Chondrocyte (in vitro differentiated cells): ENCODE data around the gene RASSF9. TPM values are rescaled to one million over a fixed set of nuclear protein-coding genes. Genes with fewer than 3 reads are reported as not detected.

Source experiments
- DNase-seq: peaks from one replicate; pipeline ENCODE4 v3.0.0; 2021; ENCODE audit warnings: mixed read lengths, low spot score
- H3K27ac Mint-ChIP-seq: one replicate; pipeline ENCODE4 v1.8.0; 2021; ENCODE audit warnings: mild to moderate bottlenecking, moderate library complexity, mixed read lengths; ENCODE audit not compliant: unreplicated experiment
- H3K27me3 Mint-ChIP-seq: 2 replicates; pipeline ENCODE4 v1.8.0; 2021; ENCODE audit warnings: low read depth, mixed read lengths
- H3K36me3 Mint-ChIP-seq: 2 replicates; pipeline ENCODE4 v1.8.0; 2021; ENCODE audit warnings: low read depth, mixed read lengths
- H3K4me1 Mint-ChIP-seq: 2 replicates; pipeline ENCODE4 v1.8.0; 2021; ENCODE audit warnings: low read depth, mild to moderate bottlenecking, mixed read lengths
- H3K4me3 Mint-ChIP-seq: one replicate; pipeline ENCODE4 v1.8.0; 2021; ENCODE audit warnings: mild to moderate bottlenecking, moderate library complexity, mixed read lengths; ENCODE audit not compliant: unreplicated experiment
- H3K9me3 Mint-ChIP-seq: 2 replicates; pipeline ENCODE4 v1.8.0; 2021; ENCODE audit warnings: low read depth, mixed read lengths
- CTCF ChIP-seq: fragments of 200-600 bp; sonication (generic); IDR thresholded peaks from 2 replicates; pipeline ENCODE4 v1.5.0; 2021; ENCODE audit warnings: antibody characterized with exemption, mild to moderate bottlenecking, moderate library complexity
- total RNA-seq: library from RNA; stranded (reverse); gene quantifications from 3 replicates; pipeline ENCODE4 v1.2.1, GENCODE V29; 2021

RASSF9 gene
- total RNA-seq, 1 donor from 2014 or later, result 0.47 TPM

DNA sequence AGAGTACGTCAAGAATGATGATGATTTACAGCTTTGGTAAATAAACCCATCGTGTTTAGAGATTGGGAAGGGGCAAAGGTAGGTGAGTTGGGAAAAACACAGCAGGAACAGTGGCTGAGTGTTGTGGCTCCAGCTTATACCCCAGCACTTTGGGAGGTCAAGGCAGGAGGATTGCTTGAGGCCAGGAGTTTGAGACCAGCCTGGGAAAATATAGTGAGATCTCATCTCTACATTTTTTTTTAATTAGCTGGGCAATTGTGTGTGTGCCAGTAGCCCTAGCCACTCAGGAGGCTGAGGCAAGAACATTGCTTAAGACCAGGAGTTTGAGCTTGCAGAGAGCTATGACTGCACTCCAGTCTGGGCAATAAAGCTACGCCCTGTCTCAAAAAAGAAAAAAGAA, 77.1 kb downstream of the RASSF9 start:
- TF ChIP-seq CTCF, result no peak
- peaks cover 1% of the 10 kb centered on the region for H3K27me3 Mint-ChIP-seq
- H3K4me1 Mint-ChIP-seq, result no peaks in the 10 kb centered on the region
- H3K9me3 Mint-ChIP-seq, result peaks cover 6% of the 10 kb centered on the region
- no peak overlapping the region for H3K27ac Mint-ChIP-seq
- H3K4me3 Mint-ChIP-seq, result no peak overlapping the region
- H3K36me3 Mint-ChIP-seq, result peaks cover 3% of the 10 kb centered on the region
- DNase-seq, result no peak

DNA sequence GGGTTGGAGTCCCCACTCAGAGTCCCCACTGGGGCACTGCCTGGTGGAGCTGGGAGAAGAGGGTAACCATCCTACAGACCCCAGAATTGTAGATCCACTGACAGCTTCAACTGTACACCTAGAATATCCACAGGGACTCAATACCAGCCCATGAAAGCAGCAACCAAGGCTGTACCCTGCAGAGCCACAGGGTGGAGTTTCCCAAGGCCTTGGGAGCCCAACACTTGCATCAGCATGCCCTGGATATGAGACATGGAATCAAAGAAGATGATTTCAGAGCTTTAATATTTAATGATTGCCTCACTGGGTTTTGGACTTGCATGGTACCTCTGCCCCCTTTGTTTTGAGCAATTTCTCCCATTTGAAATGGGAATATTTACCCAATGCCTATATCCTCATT, 80.4 kb downstream of the RASSF9 start:
- no peak overlapping the region for H3K4me3 Mint-ChIP-seq
- peaks cover 4% of the 10 kb centered on the region for H3K27me3 Mint-ChIP-seq
- no peaks in the 10 kb centered on the region for H3K4me1 Mint-ChIP-seq
- TF ChIP-seq CTCF, result no peak
- DNase-seq, result no peak
- peaks cover 6% of the 10 kb centered on the region for H3K9me3 Mint-ChIP-seq
- H3K27ac Mint-ChIP-seq, result no peak overlapping the region
- peaks cover 3% of the 10 kb centered on the region for H3K36me3 Mint-ChIP-seq

Other genes with a start within 250 kb of the RASSF9 start
- not detected in 3 replicates for gene NTS, start 37.9 kb upstream of the RASSF9 start, total RNA-seq